Lower leg skin (tissue), 3 donors: ENCODE data around the gene NINL.

Experiments
- POLR2A ChIP-seq, 2 donors: fragments of 450-650 bp; IDR thresholded peaks; one replicate each; pipeline ENCODE4 v1.6.1; 2016 to 2017; ENCODE audit warnings: antibody characterized with exemption in 2 of 2, mild to moderate bottlenecking in 1 of 2, moderate library complexity in 1 of 2
- TF ChIP-seq, protein P1 (sequence below), 3 donors: fragments of 450-650 bp; IDR thresholded peaks; one replicate each; pipeline ENCODE4 v1.5.1; 2016; ENCODE audit warnings: antibody characterized with exemption in 3 of 3, mild to moderate bottlenecking in 3 of 3, moderate library complexity in 2 of 3

DNA sequence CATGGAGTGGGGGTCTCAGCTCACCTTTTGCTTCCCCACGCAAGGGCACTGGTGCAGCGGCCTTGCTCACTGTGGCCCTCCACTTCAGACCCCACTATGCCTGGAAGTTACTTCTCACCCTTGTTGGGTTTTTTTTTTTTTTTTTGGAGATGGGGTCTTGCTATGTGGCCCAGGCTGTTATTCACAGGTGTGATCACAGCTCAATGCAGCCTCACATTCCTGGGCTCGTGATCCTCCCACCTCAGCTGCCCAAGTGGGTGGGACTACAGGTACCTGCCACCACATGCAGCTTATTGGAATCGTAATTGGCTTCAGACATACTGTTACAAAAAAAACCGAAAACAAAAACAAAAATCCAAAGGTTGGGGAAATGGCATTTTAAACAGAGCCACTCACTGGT lies 32.4 kb downstream of the NINL start:
- TF ChIP-seq, protein P1, sequence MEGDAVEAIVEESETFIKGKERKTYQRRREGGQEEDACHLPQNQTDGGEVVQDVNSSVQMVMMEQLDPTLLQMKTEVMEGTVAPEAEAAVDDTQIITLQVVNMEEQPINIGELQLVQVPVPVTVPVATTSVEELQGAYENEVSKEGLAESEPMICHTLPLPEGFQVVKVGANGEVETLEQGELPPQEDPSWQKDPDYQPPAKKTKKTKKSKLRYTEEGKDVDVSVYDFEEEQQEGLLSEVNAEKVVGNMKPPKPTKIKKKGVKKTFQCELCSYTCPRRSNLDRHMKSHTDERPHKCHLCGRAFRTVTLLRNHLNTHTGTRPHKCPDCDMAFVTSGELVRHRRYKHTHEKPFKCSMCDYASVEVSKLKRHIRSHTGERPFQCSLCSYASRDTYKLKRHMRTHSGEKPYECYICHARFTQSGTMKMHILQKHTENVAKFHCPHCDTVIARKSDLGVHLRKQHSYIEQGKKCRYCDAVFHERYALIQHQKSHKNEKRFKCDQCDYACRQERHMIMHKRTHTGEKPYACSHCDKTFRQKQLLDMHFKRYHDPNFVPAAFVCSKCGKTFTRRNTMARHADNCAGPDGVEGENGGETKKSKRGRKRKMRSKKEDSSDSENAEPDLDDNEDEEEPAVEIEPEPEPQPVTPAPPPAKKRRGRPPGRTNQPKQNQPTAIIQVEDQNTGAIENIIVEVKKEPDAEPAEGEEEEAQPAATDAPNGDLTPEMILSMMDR (IDR thresholded peaks at IDR 0.05) = no peak
- no peak for TF ChIP-seq POLR2A (IDR thresholded peaks at IDR 0.05)
